ENCODE results near the gene RNF166. TPM values are rescaled to one million over a fixed set of nuclear protein-coding genes. Genes with fewer than 3 reads are reported as not detected.

The RNF166 gene
- total RNA-seq (2021) (32.3 and 36.3 TPM in 2 replicates), Bru-seq, nascent RNA (percentile 51 among the genes with signal in this experiment), BruChase-seq, experiment 1, labeled RNA remaining after a 2-hour chase (percentile 69 among the genes with signal in this experiment), BruChase-seq, experiment 2, labeled RNA remaining after a 6-hour chase (percentile 75 among the genes with signal in this experiment)
- long read RNA-seq, transcript RNF166-201 (6 exons, 1,883 nt), result major isoform, 82 of 137 reads
- long read RNA-seq, partial matches to known transcripts, result 47 of 137 reads
- long read RNA-seq, other reads (novel, unspliced or antisense), result 7 of 137 reads

GRCh38 chr16:88706229-88706964 is at the start of gene RNF166, which contains the start of gene CTU2:
Gene RNF166 (minus strand): TSS chr16:88706408. CDS start chr16:88706325, 83 bp downstream.
Gene CTU2 (plus strand): TSS chr16:88706503. CDS start chr16:88706531, 28 bp downstream.
- Histone ChIP-seq H3K27me3 (replicated peaks; ENCODE audit: insufficient read depth, low read depth, low read length, poor library complexity) (no peaks in the 10 kb centered on the region), H3K27ac (ENCODE audit: low read depth, low read length, poor library complexity, severe bottlenecking) (peak within 1 kb of the TSS; percentile 76), H3K9me3 (ENCODE audit: low read depth, low read length, poor library complexity, severe bottlenecking) (no peaks in the 10 kb centered on the region), H3K36me3 (ENCODE audit: insufficient read depth, low read length, poor library complexity, severe bottlenecking) (no peaks in the 10 kb centered on the region), H3K4me3 (ENCODE audit: low read depth, low read length, poor library complexity, severe bottlenecking) (peak within 1 kb of the TSS; percentile 94), H3K4me1 (ENCODE audit: insufficient read depth, low read length, poor library complexity, severe bottlenecking) (peaks cover 30% of the 10 kb centered on the region)
- TF ChIP-seq CTCF (conservative IDR thresholded peaks at IDR 0.05; ENCODE audit: low read depth, low read length) (no peak), EZH2 (IDR thresholded peaks at IDR 0.05; ENCODE audit: borderline replicate concordance, low read depth, low read length, poor library complexity, severe bottlenecking) (no peak)
- POLR2A ChIA-PET (ENCODE audit: low non-redundant PET), result no interaction called here
- no TSS peak for BruUV-seq (replicated peaks)
- CTCF ChIA-PET, result interaction anchor here (1.4 kb wide), 1 partner anchor 31 kb away, joined by 18 read pairs; no protein-coding TSS in a partner anchor
- peak; percentile 91 for DNase-seq (ENCODE audit: low spot score)
- intact Hi-C loops (cut with micrococcal nuclease; ENCODE audit: unreplicated experiment), result no loop called here

GRCh38 chr16:88754912-88755744 is 48.9 kb upstream of the RNF166 start:
- no peak overlapping the region for H3K4me3 ChIP-seq (ENCODE audit: low read depth, low read length, poor library complexity, severe bottlenecking)
- intact Hi-C loops (cut with micrococcal nuclease; ENCODE audit: unreplicated experiment), result loop anchor here (10.0 kb wide), 1 partner anchor 460 kb away; the partner anchor contains the start of gene ZNF778
- no peaks in the 10 kb centered on the region for H3K36me3 ChIP-seq (ENCODE audit: insufficient read depth, low read length, poor library complexity, severe bottlenecking)
- H3K9me3 ChIP-seq (ENCODE audit: low read depth, low read length, poor library complexity, severe bottlenecking), result no peaks in the 10 kb centered on the region
- DNase-seq (ENCODE audit: low spot score), result peak; percentile 56
- no peak for TF ChIP-seq EZH2 (IDR thresholded peaks at IDR 0.05; ENCODE audit: borderline replicate concordance, low read depth, low read length, poor library complexity, severe bottlenecking)
- peak; percentile 64 for TF ChIP-seq CTCF (conservative IDR thresholded peaks at IDR 0.05; ENCODE audit: low read depth, low read length)
- BruUV-seq (replicated peaks), result no TSS peak
- H3K4me1 ChIP-seq (ENCODE audit: insufficient read depth, low read length, poor library complexity, severe bottlenecking), result no peaks in the 10 kb centered on the region
- H3K27me3 ChIP-seq (replicated peaks; ENCODE audit: insufficient read depth, low read depth, low read length, poor library complexity), result no peaks in the 10 kb centered on the region
- ChIA-PET CTCF (interaction anchor here (0.5 to 1.4 kb wide), 3 partner anchors 16 to 270 kb away, joined by 3 to 9 read pairs (median 3); no protein-coding TSS in a partner anchor), POLR2A (ENCODE audit: low non-redundant PET) (no interaction called here)
- no peak overlapping the region for H3K27ac ChIP-seq (ENCODE audit: low read depth, low read length, poor library complexity, severe bottlenecking)
